HG02885 (cell line): ENCODE data around the gene CAST.
"Not testable (repeated sequence)": the region's sequence is repeated elsewhere in the genome, so short reads cannot be mapped to it uniquely, and the experiment has no call there.

Experiments used
- ATAC-seq: cut with Tn5 transposase; IDR thresholded peaks from one replicate; pipeline ENCODE4 v1.9.1; 2021; ENCODE audit warnings: mild to moderate bottlenecking; ENCODE audit not compliant: unreplicated experiment, poor library complexity

CAST gene

DNA sequence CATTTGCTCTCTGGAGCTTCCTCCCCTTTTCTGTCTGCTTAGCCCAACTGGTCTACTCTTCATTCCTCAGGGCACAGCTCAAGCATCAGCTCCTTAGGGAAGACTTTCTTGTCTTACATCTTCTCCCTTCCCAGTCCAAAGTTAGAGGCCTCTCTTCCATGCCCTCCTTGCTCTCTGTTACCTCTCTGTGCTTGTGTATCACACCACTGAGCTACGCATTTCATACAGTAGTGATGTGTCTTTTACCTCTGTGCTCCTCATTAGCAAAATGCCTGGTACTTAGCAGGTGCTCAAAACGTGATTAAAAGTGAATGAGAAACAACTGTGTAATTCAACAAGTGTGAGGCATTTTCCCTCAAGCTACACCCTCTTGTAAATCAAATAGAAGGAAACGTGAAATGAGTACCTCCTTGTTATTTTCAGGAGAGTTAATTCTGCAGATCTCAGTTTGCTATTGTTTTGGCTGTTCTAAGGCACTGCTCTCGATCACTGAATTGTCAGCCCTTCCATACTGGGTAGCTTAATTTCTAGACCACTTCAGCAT, 106.6 kb downstream of the CAST start:
- ATAC-seq = no peak

DNA sequence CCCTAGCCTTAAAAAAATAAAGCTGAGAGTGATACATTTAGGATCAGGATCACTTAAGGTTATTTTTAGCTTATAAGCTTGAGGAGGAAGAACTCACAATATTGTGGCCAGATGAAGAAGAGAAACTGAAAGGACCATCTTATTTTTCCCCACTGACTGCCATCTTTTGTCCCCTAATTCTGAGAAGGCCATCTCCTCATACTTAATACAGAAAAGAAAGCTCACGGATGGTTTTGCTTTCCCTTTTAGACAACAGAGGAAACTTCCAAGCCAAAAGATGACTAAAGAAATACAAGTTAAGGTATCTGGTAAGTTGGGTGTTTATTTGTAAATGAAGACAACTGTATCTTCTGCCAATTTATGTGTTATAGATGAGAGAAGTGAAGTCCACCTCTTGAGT, 109.2 kb downstream of the CAST start:
- ATAC-seq = no peak

DNA sequence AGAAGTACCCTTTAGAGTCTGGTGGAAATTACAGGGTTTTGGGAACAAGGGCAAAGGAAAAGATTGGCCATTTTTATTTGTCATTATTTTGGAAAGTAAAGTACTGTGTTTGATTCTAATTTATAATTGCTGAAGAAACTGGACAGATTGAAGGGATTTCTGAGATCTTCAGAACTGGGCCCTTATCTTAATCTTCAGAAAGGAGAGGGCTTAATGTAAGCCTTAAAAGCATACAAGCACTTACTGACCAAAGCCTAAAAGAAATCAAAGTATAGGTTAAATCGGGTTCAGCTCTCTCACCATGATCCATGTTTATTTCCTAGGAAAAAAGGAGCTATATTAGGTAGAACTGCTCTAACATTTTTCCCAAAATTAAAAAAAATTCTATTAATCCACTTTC, 109.9 kb downstream of the CAST start:
- ATAC-seq = no peak

DNA sequence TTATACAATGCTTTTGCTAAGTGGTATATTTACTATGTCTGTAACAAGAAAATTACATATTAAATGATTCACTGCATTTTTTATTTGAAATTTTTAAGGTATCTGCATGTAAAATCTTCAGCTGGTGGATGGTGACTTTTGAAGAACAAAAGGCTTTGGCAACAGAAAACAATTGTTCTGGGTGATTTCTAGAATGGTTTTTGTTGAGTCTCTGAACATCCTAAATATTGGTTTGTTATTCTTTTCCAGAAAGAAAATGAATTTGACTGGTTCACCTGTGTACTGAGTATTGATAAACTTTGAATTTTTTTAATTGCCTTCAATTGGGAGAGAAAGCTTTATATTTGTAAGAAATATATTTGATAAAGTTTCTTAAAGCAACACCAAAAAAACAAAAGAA, 110.4 kb downstream of the CAST start:
- ATAC-seq = no peak

DNA sequence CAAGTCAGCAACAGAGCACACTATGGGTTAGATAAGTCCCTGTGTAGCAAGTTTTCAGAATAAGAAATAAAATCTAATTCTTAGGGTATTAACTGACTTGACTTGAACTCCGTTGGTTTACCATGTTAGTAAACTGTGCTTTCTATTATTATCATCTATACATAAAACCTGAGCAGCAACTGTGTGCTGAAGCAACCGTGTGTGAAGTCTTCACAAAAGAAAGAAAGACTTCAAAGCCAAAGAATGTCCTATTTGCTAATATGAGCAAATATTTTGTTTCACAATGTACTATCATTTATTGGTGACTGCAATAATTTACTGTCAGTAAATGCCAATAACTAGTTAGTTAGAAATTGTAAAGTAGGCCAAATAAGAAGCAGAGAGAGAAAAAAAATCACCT, 112.9 kb downstream of the CAST start:
- ATAC-seq = no peak

DNA sequence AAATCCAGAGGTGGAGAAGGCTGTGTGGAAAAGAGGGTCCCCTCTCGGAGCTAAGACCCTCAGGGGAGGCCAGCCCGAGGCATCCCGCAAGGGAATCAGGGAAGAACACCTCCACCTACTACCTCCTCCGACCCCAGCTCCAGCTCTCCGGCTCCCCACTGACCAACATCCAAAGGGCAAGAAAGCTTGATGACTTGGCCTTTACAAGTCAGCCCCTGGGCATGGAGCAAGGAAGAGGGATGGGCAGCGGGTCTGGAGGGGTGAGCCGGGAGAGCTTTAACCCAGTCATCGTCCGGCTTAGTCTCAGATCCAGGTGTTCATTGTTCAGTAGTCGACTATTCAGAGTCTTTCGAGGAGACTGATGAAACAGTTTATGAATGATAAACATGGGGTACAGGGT, 113.5 kb downstream of the CAST start:
- no peak for ATAC-seq

DNA sequence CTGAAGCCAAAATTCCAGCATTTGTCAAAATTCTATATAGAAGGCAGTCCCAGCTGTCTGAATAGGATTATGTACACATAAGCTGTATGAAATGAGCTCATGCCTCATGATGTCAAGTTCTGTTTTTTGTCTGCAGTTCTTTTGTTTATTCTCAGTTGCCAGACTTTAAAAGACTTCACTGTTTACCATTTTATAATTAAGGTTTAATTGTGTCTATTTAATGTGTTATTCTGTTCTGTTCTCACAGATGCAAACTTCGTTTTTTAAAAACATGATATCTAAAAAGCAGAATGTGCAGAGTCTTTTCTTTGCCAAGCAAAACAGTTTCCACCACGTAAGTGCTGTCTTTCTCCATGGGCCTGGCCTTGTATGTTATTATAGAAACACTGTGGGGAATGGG, 114.4 kb downstream of the CAST start:
- no peak for ATAC-seq

DNA sequence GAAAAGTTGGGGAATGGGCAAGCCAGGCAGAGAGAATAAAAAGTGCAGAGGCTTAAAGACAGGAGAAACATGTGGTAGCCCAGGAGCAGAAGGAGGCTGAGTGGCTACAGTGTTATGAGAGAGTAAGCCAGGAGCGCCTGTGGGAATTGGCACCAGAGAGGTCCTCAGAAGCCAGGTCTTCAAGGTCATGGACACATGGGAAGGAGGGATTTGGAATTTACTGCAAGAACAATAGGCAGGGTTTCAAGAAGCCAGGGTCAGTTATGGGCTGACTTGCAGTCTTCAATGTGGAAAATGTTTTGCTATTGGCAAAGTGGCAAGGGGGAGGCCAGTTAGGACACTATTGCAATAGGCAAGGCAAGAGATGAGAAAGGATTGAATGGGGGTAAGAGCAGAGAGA, 116.2 kb downstream of the CAST start:
- no peak for ATAC-seq

DNA sequence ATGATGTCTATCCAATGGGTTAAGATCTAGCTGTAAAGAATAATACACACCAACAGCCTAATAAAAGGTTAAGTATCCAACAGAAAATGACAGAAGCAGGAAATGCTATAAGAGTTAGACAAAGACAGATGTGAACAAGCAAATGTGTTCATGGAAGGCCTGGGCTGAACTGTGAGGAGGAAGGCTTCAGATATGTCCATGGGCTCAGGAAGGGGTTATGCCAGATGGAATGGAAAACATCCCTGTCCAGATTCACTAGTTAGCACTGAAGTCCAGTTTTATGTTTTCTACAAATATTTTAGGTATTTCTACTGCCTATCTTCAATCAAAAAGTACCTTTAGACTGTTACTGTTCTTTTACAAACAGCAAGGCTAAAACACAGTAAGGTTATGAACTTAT, 118.5 kb downstream of the CAST start:
- no peak for ATAC-seq

DNA sequence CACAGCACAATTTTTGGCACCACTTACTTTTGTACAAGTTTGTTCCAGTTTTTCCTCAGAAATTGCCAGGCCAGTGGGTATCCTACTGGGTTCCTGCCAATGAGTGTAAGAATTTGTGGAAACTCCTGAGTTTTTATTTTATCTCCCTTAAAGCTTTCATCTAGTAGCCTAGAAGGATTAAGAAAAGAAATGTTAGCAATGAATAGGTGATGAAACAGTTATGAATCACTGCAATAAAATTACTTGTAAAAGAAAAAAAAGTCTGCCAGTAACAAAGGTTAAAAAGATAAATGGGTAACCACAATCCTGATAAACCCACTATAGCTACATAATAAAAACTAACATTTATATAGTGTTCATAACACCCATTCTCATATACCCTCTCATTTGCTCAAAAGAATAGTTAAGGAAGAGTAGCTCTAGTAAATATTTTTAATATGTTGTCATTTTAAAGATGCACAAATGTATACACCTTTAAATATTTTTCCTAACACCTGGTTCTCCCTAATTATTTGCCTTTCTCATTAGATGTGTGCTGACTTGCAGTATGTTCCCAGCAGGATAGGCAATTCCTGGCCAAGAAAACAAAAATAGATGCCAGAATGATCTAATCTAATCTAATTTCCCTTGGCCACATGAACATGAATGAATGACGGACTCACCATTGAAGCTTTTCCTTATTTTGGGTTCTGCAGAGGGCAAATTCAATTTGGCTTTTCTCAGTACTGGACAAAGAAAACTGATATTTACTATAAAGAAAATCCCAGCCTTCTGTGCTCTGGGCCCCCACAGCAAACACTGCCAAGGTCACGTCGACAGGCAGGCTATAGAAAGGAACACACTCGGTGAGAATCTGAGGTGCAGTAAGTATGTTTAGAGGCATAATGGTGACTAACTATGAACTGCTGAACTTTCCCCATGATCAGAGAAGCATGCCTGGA, 119.1 kb downstream of the CAST start:
- ATAC-seq = no peak

DNA sequence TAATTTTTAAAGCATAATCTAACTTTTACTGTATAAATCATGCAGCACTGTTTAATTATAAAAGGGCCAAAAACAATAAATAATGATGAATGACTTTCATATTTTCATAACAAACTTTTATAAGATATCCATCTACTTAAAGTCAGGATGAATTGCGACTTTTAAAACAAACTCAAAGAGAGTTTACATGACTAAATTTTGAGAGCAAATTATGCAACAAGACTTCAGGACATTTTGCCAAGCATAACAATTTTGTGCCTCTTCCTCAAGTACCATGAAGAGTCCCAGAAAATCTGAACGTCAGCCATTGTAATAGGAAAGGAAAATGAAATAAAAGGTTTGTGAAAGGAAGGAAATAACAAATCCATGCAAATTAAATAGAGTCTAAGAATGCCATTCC, 121.2 kb downstream of the CAST start:
- ATAC-seq = no peak

DNA sequence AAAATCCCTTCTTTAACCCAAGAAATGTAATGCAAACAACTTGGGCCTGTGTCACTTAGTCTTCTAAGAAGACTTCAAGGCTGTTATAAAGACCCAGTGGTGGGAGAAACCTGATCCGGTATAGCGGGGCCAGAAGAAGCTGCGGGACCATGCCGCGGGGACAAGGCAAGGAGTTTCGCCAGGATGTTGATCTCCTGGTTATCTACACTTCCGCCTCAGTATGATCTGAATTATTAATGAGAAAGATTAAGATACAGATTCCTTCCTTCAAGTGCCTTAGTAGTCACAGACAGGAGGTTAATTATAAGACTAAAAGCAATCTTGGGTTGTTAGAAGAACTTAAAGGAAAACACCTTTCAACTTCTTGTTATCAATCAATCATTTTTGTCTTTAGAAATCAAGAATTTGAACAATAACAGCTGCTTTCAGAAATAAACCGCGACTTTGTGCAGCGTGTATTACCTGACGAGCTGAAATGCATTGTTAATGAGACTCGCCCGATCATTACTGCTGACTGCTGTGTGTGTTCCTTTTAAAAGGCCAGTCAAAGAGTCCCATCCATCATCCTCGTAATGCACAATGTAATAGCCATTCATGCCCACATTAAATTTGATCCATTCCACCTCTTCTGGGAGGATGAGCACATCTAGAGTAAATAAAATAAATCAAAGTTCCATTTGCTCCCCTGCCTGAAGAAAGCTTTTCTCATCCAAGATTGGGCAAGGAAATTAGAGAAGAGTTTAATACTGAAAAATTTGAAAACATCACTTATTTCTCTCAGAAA, 123.3 kb downstream of the CAST start:
- no peak for ATAC-seq

DNA sequence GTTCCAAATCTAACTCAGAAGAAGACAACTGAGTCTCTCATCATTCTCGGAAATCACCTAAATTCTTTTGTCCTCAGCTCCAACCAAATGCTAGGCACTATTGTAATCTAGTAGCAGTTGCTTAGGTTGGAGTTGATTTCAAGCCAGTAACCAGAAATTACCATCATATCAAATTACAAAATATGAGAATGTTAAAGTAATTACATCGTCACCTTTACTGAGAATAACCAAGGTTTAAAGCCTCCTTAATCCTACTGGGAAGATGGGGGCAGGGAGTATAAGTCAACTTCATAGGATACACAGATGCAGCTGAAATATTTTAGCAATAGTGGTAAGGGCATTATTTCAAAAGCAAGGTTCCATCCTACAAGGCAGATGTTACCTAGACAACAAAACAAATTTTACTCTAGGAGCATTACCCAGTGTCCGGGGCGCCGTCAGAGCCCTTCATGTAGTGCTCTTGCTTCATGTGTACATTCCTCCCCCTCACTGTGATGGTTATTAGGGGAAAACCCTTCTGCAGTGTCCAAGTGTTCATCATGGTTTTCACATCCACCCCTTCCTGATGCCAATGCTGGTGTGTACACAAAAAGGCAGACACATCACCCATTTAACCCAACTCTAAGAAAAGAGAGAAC, 126.1 kb downstream of the CAST start:
- ATAC-seq = no peak

DNA sequence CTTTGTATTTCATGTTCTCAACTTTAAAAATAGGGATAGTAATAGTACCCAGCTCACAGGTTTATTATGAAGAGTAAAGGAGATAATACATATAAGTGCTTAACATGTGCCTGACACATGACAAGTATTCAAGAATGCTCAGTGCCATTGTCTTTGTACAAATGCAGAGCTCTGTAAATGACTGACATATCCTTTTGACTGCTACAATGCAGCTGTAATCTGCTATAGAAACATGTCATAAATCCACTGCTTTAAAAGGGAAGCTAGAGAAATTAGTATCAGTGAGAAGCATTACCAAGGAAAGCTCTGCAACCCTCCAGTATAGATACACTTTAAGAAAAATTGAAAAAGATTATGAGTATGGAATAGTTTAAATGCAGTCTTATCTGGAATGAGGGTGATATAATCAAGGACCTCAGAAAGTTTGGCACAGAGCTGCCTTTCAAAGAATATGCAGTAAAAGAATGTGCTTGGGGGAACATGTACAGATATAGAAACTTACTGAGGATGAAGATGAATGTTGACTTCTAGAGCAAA, 127.7 kb downstream of the CAST start:
- ATAC-seq = no peak

DNA sequence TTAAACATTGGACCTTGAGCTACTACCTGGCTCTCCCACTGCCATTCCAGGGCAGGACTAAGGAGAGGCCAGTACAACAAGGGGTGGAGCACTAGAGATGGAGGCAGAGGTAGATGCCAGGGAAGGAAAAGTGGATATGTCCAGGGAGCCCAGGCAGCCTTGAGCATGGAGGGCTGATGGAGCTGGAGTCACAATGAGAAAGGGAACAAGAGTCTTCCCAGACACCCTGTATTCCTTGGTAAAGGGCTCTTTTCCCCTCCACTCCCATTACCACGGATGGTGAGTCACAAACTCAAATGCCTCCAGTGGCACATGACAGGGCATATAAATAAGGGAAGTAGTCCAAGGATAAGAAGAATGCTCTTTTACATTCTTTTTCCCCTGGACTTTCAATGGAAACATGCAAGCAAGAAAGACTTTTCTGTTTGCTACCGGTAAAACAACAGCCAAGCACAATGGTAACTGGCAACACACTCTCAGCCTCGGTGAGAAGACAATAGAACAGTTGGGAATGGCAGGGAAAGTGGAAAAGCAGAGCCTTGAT, 128.9 kb downstream of the CAST start:
- ATAC-seq = no peak

DNA sequence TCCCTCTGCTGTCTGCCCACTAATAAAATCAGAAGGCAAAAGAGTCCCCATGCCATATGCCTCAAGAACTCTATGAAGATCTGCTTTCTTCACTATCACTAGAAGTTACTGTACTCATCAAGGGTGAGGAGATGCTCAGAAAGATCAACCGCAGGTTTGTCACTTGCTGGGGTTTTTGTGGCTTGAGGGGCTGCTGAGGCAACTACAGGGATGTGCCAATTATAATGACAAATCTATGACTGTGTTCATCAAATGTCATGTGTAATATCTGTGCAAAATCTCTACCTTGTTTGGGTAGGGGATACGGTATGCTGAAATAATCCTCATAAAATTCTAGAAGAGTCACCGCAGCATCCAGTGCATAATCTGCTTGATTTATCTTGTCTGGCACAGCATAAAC, 132.6 kb downstream of the CAST start:
- no peak for ATAC-seq

DNA sequence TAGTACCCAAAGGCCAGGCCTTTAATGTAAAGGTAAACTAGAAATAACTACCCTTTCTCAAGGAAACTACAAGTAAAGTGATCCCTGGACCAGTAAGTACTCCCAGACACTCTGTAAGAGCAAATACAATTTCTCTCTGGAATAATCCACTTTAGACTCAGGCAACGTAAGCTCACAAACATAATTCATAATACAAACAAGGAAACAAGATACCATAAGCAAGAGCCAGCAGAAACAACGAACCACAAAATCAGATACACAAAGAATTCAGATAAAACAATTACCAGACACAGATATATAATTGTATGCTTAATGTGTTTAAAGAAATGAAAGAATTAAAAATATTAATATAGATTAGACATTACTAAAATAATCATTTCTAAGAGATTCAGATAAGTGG, 133.4 kb downstream of the CAST start:
- ATAC-seq = no peak

DNA sequence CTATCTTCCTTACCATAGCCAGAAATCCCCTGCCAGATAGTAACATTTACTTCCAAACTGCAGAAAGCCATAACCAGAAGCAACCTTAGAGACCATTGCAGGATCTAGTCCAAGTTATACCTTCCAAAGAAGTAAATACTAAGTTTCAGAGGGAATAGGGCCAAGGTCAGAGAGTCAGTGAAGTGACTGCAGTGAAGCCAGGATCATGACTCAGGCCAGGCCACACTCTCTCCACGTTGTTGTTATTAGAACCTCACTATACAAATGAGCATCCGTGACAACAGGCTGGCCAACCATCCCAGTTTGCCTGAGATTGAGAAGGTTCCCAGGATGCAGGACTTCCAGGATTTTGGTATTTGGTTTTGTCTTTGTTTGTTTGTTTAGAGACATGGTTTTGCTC, 134.3 kb downstream of the CAST start:
- no peak for ATAC-seq

DNA sequence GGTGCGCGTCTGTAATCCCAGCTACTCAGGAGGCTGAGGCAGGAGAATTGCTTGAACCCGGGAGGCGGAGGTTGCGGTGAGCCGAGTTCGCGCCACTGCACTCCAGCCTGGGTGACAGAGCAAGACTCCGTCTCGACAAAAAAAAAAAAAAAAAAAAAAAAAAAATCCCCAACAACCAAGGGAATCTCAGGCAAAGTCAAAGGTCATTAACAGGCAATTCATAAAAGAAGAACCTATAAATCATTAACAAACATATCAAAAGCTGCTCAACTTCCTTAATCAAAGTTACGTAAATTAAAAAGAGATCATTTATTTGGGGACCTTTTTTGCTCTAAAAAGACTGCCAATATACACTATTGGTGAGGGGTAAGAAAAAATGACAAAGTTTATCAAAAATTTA, 139.5 kb downstream of the CAST start:
- not testable (repeated sequence) for ATAC-seq

DNA sequence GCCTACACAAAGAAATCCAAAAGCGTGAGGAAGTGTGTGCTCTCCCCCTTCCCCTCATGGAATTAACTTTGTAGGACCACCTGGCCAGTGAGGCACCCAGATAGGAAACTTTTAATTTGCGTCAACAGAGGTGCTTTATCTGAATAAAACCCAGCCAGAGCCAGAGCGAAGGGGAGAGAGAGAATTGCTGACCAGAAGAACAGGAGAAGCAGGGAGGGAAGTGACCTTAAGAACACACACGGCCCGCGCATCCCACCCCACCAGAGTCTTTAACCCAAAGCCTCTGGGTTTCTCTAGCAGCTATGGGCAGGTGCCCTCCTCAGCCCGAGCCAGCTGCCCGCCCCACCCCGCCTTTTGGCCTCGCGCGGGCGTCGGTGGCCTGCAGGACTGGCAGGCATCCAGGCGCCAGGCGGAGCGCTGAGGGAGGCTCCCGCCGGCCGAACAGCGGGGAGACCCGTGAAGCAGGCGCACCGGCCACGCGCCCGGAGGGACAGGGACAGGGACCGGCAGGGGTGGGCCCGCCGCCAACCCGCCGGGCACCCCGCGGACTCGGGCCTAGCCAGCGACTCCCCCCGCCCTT, 145.0 kb downstream of the CAST start:
- peak; percentile 36 for ATAC-seq
